B cell (primary cell): ENCODE data around the gene KIF20B. TPM values are rescaled to one million over a fixed set of nuclear protein-coding genes. Genes with fewer than 3 reads are reported as not detected.

Source experiments
- ATAC-seq: fragments of 200-7000 bp; cut with Tn5 transposase; one replicate; pipeline ENCODE4 v1.10.0; 2021; ENCODE audit warnings: low read depth, mild to moderate bottlenecking, moderate number of reproducible peaks, moderate library complexity
- CTCF ChIA-PET: fragments of 350-600 bp; sonication (Branson Sonifier 250); formaldehyde crosslinking; loops from one replicate; lab custom pipeline; 2021; ENCODE audit warnings: antibody characterized with exemption, inconsistent platforms; lab: Charles Lee
- POLR2A ChIA-PET: fragments of 350-600 bp; sonication (Branson Sonifier 250); formaldehyde crosslinking; loops from one replicate; lab custom pipeline; 2021; ENCODE audit warnings: antibody characterized with exemption; lab: Charles Lee
- DNase-seq: peaks from one replicate; pipeline ENCODE4 v3.0.0; 2013
- H2AFZ ChIP-seq: 2 replicates; pipeline ENCODE4 v1.6.1; 2012; ENCODE audit warnings: mild to moderate bottlenecking, low read depth, low read length; ENCODE audit not compliant: insufficient read depth, poor library complexity, severe bottlenecking
- H3K27ac ChIP-seq, 2 donors: 1 replicate in 1 of 2; 2 replicates in 1 of 2; pipeline ENCODE4 v1.5.1; 2012 to 2013; ENCODE audit warnings: low read length in 2 of 2, mild to moderate bottlenecking in 2 of 2, moderate library complexity in 1 of 2
- H3K27me3 ChIP-seq, 4 experiments: fragments of 200-600 bp in 1 of 4; sonication (generic) in 1 of 4; replicated peaks in 1 of 4; 1 replicate in 2 of 4; 2 replicates in 2 of 4; pipeline versions ENCODE4 v1.6.1 to v1.7.0; 2013 to 2016; ENCODE audit warnings: low read length in 3 of 4, mild to moderate bottlenecking in 2 of 4, mixed read lengths in 1 of 4, moderate library complexity in 1 of 4; ENCODE audit not compliant: insufficient read depth in 4 of 4, control insufficient read depth in 3 of 4; ENCODE audit errors: control extremely low read depth in 1 of 4
- H3K36me3 ChIP-seq, 2 experiments: replicated peaks in 1 of 2; 1 replicate in 1 of 2; 2 replicates in 1 of 2; pipeline versions ENCODE4 v1.6.1 to v1.7.1; 2013; ENCODE audit warnings: low read length in 1 of 2; ENCODE audit not compliant: insufficient read depth in 2 of 2, control insufficient read depth in 1 of 2; ENCODE audit errors: control extremely low read depth in 1 of 2, extremely low read depth in 1 of 2
- H3K4me1 ChIP-seq, 2 donors: fragments of 200-600 bp in 1 of 2; sonication (generic) in 1 of 2; 1 replicate in 1 of 2; 2 replicates in 1 of 2; pipeline versions ENCODE4 v1.5.1 to v1.6.1; 2013 to 2017; ENCODE audit warnings: low read length in 2 of 2; ENCODE audit not compliant: control insufficient read depth in 2 of 2, insufficient read depth in 2 of 2
- H3K4me2 ChIP-seq: replicated peaks from 2 replicates; pipeline ENCODE3; 2012; ENCODE audit warnings: mild to moderate bottlenecking, low read depth, low read length; ENCODE audit not compliant: poor library complexity, severe bottlenecking
- H3K4me3 ChIP-seq, 5 experiments: fragments of 200-600 bp in 1 of 5; sonication (generic) in 1 of 5; 1 replicate in 3 of 5; 2 replicates in 2 of 5; pipeline versions ENCODE4 v1.5.1 to v1.7.0; 2011 to 2016; ENCODE audit warnings: low read length in 4 of 5, mild to moderate bottlenecking in 4 of 5, low read depth in 2 of 5, control low read depth in 1 of 5, moderate library complexity in 1 of 5; ENCODE audit not compliant: insufficient read depth in 1 of 5; ENCODE audit errors: control extremely low read depth in 1 of 5, extremely low read depth in 1 of 5
- H3K79me2 ChIP-seq: fragments of 200-600 bp; sonication (generic); one replicate; pipeline ENCODE4 v1.6.0; 2016; ENCODE audit warnings: low read length; ENCODE audit not compliant: control insufficient read depth, insufficient read depth
- H3K9ac ChIP-seq: fragments of 200-600 bp; sonication (generic); 2 replicates; pipeline ENCODE4 v1.6.1; 2017; ENCODE audit warnings: mild to moderate bottlenecking, low read length, moderate library complexity
- H3K9me3 ChIP-seq, 3 donors: one replicate each; pipeline versions ENCODE4 v1.6.1 to v1.7.1; 2013; ENCODE audit warnings: low read length in 2 of 3; ENCODE audit not compliant: control insufficient read depth in 2 of 3, insufficient read depth in 1 of 3; ENCODE audit errors: control extremely low read depth in 1 of 3
- H4K20me1 ChIP-seq: 2 replicates; pipeline ENCODE4 v1.6.0; 2012; ENCODE audit warnings: mild to moderate bottlenecking, low read length; ENCODE audit not compliant: insufficient read depth, control insufficient read depth, poor library complexity, severe bottlenecking
- H3K27ac Mint-ChIP-seq: one replicate; pipeline ENCODE4 v1.8.0; 2021; ENCODE audit warnings: mixed read lengths
- H3K27me3 Mint-ChIP-seq: one replicate; pipeline ENCODE4 v1.8.0; 2021; ENCODE audit warnings: mixed read lengths
- H3K4me1 Mint-ChIP-seq: one replicate; pipeline ENCODE4 v1.8.0; 2021; ENCODE audit warnings: mixed read lengths
- H3K4me3 Mint-ChIP-seq: one replicate; pipeline ENCODE4 v1.8.0; 2021; ENCODE audit warnings: mixed read lengths
- H3K9me3 Mint-ChIP-seq: one replicate; pipeline ENCODE4 v1.8.0; 2022; ENCODE audit warnings: mixed read lengths; ENCODE audit not compliant: insufficient read depth
- CTCF ChIP-seq: fragments of 200-600 bp; IDR thresholded peaks from one replicate; pipeline ENCODE4 v1.8.0; 2022; ENCODE audit warnings: antibody characterized with exemption, mild to moderate bottlenecking
- EZH2 ChIP-seq: IDR thresholded peaks from 2 replicates; pipeline ENCODE4 v1.6.1; 2012; ENCODE audit warnings: borderline replicate concordance, low read depth, mild to moderate bottlenecking, moderate library complexity, low read length; ENCODE audit not compliant: insufficient read depth, poor library complexity, severe bottlenecking
- WGBS: methylation state at CpG from one replicate; pipeline ENCODE4 v1.1.5; 2013; ENCODE audit warnings: missing lambda C conversion rate; ENCODE audit not compliant: insufficient coverage; 5-methylcytosine and 5-hydroxymethylcytosine counted together
- intact Hi-C: fragments of 100-400 bp; cut with micrococcal nuclease; formaldehyde crosslinking; loops from one replicate; pipeline ENCODE4 v1.10.0; 2022
- polyA plus RNA-seq: library from polyadenylated mRNA; depleted of rRNA; stranded (reverse); fragments of >200 nt; gene quantifications from 2 replicates; pipeline ENCODE4 v1.2.3, GENCODE V29; 2012
- total RNA-seq, 2 donors: library from RNA; stranded (reverse); fragments of 120-200 nt in 1 of 2; gene quantifications; 1 replicate in 1 of 2; 2 replicates in 1 of 2; pipeline versions ENCODE4 v1.2.3 to v1.2.4, GENCODE V29; 2013 to 2022

The KIF20B gene
- total and polyA plus RNA-seq, 2 donors (not counting 1 experiment from before 2014, with no cell fraction given) = 1.6 to 24.6 TPM

- no peaks in the 10 kb centered on the region for H3K79me2 ChIP-seq
- peak overlapping the region; percentile 46 for H3K4me2 ChIP-seq
- H3K27ac Mint-ChIP-seq = peak overlapping the region; percentile 71
- TF ChIP-seq EZH2 (no peak), CTCF (no peak)
- no peaks in the 10 kb centered on the region for H3K36me3 ChIP-seq
- peak overlapping the region; percentile 55 to 63 for H3K27ac ChIP-seq
- H2AFZ ChIP-seq = peak overlapping the region; percentile 12
- WGBS = no CpG with 5 or more reads among the region's 3 CpGs
- ATAC-seq = peak; percentile 71
- no peaks in the 10 kb centered on the region for H4K20me1 ChIP-seq
- H3K4me3 ChIP-seq = peak overlapping the region in 1 of 5 experiments; percentile 16
- peaks cover 33% of the 10 kb centered on the region for H3K4me1 Mint-ChIP-seq
- no peaks in the 10 kb centered on the region for H3K27me3 ChIP-seq
- peak overlapping the region; percentile 10 for H3K9ac ChIP-seq
- no peaks in the 10 kb centered on the region for H3K27me3 Mint-ChIP-seq
- ChIA-PET POLR2A (no interaction called here), CTCF (no interaction called here)
- H3K4me3 Mint-ChIP-seq = peak overlapping the region; percentile 6
- H3K4me1 ChIP-seq = peaks cover 22 to 37% of the 10 kb centered on the region in 2 donors
- peak; percentile 50 for DNase-seq
- intact Hi-C loops = no loop called here
- peaks cover 5% of the 10 kb centered on the region for H3K9me3 Mint-ChIP-seq
- H3K9me3 ChIP-seq = peaks cover 0 to 15% (median 13%) of the 10 kb centered on the region in 3 donors
These were observed 49.3 kb upstream of the KIF20B start for GRCh38 chr10:89651916-89652573.

- Histone ChIP-seq H3K4me1 (peaks cover 22 to 35% of the 10 kb centered on the region in 2 donors), H3K79me2 (no peaks in the 10 kb centered on the region), H3K4me3 (no peak overlapping the region), H3K27ac (peak overlapping the region; percentile 55 to 63), H2AFZ (peak overlapping the region; percentile 12), H4K20me1 (no peaks in the 10 kb centered on the region), H3K27me3 (no peaks in the 10 kb centered on the region), H3K9ac (no peak overlapping the region), H3K36me3 (no peaks in the 10 kb centered on the region), H3K9me3 (peaks cover 0 to 15% (median 13%) of the 10 kb centered on the region in 3 donors), H3K4me2 (peak overlapping the region; percentile 46)
- Mint-ChIP-seq H3K27me3 (no peaks in the 10 kb centered on the region), H3K4me1 (peaks cover 33% of the 10 kb centered on the region), H3K9me3 (peaks cover 5% of the 10 kb centered on the region), H3K27ac (peak overlapping the region; percentile 7), H3K4me3 (no peak overlapping the region)
- no peak for DNase-seq
- CTCF ChIA-PET = no interaction called here
- POLR2A ChIA-PET = no interaction called here
- TF ChIP-seq EZH2 (no peak), CTCF (no peak)
- 100% methylated on average over 3 of the region's 3 CpGs for WGBS
- no peak for ATAC-seq
- intact Hi-C loops = no loop called here
These were observed 48.5 kb upstream of the KIF20B start for GRCh38 chr10:89652806-89653370.
